ENCODE data around the gene LEFTY2.

LEFTY2 gene

DNA sequence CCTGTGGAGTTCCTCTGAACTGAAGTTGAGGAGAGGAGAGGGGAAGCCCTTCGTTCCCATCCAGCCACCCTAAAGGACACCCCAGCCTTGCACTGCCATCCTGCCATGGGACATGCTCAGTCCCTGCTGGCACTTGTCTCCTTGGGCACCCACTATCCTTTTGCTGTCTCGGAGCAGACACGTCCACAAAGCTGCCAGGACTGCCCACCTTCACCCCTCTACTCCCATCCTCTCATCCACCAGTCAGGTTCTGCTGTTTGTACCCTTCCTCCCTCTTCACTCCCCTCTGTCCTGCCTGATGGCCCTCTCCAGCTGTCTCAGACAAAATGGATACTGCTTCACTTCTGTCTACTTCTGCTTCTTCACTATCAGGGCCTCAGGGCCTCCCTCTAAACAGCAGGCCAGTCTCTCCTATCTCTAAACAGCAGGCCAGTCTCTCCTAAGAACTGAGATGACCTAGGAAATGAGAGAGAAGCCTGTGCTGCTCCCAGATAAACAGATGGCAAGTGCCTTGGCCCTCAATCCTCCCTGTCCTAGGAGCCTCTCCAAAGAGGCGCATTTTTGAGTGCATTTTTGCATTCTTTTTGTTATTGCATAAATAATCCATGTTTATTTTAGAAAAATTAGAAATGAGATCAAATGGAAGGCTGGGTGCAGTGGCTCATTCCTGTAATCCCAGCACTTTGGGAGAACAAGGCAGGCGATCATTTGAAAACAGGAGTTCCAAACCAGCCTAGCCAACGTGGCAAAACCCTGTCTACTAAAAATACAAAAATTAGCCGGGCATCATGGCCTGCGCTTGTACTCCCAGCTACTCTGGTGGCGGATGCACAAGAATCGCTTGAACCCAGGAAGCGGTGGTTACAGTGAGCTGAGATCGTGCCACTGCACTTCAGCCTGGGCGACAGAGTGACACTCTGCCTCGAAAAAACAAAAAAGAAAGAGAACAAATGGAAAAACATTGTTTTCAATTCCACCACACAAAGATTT is 12.5 kb downstream of the LEFTY2 start:
- H3K4me3 ChIP-seq (ENCODE audit: control insufficient read depth, low read depth, low read length), result no peak overlapping the region
- TF ChIP-seq, protein P1, sequence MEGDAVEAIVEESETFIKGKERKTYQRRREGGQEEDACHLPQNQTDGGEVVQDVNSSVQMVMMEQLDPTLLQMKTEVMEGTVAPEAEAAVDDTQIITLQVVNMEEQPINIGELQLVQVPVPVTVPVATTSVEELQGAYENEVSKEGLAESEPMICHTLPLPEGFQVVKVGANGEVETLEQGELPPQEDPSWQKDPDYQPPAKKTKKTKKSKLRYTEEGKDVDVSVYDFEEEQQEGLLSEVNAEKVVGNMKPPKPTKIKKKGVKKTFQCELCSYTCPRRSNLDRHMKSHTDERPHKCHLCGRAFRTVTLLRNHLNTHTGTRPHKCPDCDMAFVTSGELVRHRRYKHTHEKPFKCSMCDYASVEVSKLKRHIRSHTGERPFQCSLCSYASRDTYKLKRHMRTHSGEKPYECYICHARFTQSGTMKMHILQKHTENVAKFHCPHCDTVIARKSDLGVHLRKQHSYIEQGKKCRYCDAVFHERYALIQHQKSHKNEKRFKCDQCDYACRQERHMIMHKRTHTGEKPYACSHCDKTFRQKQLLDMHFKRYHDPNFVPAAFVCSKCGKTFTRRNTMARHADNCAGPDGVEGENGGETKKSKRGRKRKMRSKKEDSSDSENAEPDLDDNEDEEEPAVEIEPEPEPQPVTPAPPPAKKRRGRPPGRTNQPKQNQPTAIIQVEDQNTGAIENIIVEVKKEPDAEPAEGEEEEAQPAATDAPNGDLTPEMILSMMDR (IDR thresholded peaks at IDR 0.05; ENCODE audit: control insufficient read depth, insufficient read depth, low read depth, low read length, missing control alignments), result no peak
- no peak for DNase-seq (ENCODE audit: low read depth)

DNA sequence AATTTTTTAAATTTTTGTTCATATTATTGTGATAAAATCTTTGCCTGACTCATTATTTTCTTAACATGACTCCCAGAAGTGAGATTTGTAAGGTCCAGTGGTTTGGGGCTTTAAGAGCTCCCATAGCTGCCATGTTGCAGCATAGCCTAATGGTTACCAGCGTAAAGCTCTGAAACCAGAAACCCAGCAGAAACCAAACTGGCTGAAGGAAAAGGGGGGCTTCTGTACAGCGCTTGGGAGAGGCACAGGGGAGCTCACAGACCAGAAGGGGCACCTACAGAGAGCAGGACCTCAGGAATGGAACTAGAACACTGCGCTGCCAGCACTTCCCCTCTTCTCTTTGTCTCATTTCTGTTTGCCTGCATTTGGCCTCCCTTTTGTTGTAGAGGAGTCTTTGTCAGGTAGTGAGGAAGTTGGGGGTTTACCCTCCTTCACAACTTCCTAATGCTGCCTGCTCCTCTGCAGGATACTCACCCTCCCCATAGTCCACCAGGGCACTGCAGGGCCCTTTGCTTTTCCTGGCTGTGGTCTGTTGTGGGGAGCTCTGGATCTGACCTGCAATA is 14.4 kb downstream of the LEFTY2 start:
- H3K4me3 ChIP-seq (ENCODE audit: control insufficient read depth, low read depth, low read length), result no peak overlapping the region
- no peak for DNase-seq (ENCODE audit: low read depth)
- TF ChIP-seq, protein P1 (IDR thresholded peaks at IDR 0.05; ENCODE audit: control insufficient read depth, insufficient read depth, low read depth, low read length, missing control alignments), result no peak

DNA sequence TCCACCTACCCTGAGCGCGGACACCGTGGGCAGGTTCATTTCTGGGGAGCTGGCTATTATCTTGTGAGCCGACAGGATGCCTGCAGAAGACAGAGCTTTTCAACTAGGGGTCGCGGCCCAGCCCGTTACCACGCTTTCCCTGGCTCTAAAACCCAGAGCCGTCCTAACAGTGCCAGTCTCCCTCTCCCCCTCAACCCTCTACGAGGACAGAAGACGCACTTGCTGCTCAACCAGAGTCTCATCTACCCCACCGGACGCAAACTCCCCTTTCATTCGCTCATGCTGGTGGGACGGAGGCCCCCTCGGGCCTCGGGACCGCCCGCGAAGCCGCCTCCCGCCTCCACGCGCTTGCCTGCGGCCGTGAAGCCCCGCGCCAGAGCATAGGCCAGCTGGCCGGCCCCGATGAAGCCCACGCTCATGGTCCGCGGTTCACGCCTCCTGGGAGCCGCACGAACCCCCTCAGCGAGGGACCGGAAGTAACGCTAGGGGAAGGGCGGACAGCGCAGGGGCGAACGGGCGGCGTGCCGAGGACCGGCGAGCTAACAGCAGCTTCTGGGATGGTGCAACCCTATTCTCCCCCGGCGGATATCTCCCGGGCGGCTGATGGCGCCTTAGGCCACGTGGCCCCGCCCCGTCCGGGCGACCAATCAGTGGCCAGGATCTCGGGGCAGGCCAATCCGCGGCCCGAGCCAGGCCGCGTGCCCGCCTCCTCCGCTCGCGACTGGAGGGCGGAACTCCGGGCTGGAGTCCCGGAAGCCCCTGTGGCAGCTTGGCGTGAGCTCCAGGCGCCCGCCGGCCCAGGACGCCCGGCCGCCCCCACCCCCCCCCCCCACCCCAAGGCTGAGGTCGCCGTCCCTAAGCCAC is 17.1 kb downstream of the LEFTY2 start, which contains the start of gene PYCR2:
TSS of gene PYCR2 (minus strand) at position 559 of the 864 bp plus-strand sequence. CDS start at position 419, 140 bp downstream.
- TF ChIP-seq, protein P1 (IDR thresholded peaks at IDR 0.05; ENCODE audit: control insufficient read depth, insufficient read depth, low read depth, low read length, missing control alignments), result no peak
- DNase-seq (ENCODE audit: low read depth), result peak; percentile 87
- peak within 1 kb of the TSS; percentile 88 for H3K4me3 ChIP-seq (ENCODE audit: control insufficient read depth, low read depth, low read length)

DNA sequence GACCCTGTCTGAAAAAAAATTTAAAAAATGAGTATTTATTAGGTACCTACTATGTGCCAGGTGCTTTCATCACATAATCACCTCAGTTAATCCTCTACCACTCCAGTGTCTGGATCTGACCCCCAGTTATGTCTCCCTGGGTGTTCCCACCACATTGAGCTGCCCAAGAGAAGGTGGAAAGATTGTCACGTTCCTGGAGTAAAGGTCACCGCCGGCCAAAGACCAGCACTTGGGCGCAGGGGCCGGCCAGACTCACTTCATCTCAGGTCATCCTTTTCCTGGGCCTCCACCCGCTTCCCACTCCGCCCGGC is 17.7 kb downstream of the LEFTY2 start:
- no peak for DNase-seq (ENCODE audit: low read depth)
- TF ChIP-seq, protein P1 (IDR thresholded peaks at IDR 0.05; ENCODE audit: control insufficient read depth, insufficient read depth, low read depth, low read length, missing control alignments), result no peak

DNA sequence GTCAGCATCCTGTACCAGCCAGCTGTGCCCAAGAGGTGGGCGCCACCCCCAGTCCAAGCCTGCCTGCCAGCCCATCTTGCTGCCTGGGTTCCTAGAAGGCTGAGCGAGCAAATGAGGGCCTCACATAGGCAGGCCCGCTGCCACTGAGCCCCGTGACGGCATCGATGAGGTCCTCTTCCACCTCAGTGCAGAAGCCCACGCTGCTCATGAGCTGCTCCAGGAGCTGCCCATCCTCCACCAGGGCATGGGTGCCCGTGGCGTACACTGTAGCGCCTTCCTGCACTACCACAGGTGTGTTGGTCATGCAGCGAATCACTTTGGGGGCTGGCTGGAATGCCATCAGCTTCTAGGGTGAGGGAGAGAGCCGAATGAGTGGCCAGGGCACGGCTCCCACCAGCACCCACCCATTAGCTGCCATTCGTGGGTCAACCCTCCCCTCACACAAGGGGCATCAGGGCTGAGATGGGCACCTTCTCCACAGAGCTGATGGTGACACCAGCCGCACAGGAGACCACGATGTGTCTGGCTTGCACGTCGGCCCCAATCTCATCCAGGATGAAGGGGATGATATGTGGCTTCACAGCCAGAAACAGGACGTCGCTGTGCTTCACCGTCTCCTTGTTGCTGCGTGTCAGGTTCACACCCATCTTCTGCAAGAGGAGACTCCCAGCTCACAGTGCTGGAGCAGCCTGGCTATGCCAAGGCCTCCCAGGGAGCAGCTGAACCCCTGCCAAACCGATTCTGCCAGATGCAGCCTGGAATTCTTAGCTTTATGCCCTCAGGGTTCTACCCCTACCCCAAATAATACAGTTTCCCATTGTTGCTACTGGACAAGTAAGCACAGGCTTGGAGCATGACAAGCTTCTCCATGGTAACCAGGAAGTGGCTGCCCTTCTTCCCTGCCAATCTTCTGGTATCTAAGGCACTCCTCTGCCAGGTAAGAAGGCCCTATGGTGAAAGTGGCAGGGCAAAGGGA is 19.0 kb downstream of the LEFTY2 start:
- no peak overlapping the region for H3K4me3 ChIP-seq (ENCODE audit: control insufficient read depth, low read depth, low read length)
- TF ChIP-seq, protein P1 (IDR thresholded peaks at IDR 0.05; ENCODE audit: control insufficient read depth, insufficient read depth, low read depth, low read length, missing control alignments), result no peak

More for the DNA sequence above, 17.7 kb downstream of the LEFTY2 start:
- H3K4me3 ChIP-seq (ENCODE audit: control insufficient read depth, low read depth, low read length), result peak overlapping the region; percentile 88

More for the DNA sequence above, 19.0 kb downstream of the LEFTY2 start:
- DNase-seq (ENCODE audit: low read depth), result no peak
